Measurements from ENCODE around the gene ALK. TPM values are rescaled to one million over a fixed set of nuclear protein-coding genes. Genes with fewer than 3 reads are reported as not detected.

The ALK gene
- total RNA-seq, 4 donors from 2014 or later: 0.88 to 1.3 (median 1.3) TPM; not detected in 1

GRCh38 chr2:29159125-29159524 lies 762.3 kb downstream of the ALK start:
- peaks cover 0 to 15% (median 0%) of the 10 kb centered on the region in 3 donors for H3K36me3 ChIP-seq
- H3K4me1 ChIP-seq: no peaks in the 10 kb centered on the region
- no peaks in the 10 kb centered on the region for H3K27me3 ChIP-seq
- H3K4me3 ChIP-seq: no peak overlapping the region
- H3K27ac ChIP-seq: no peak overlapping the region
- no peak for TF ChIP-seq CTCF (IDR thresholded peaks at IDR 0.05)
- no peak for TF ChIP-seq POLR2A (IDR thresholded peaks at IDR 0.05)
- no peaks in the 10 kb centered on the region for H3K9me3 ChIP-seq
- no peak for DNase-seq

GRCh38 chr2:29157131-29157530 lies 764.3 kb downstream of the ALK start:
- no peaks in the 10 kb centered on the region for H3K27me3 ChIP-seq
- H3K4me3 ChIP-seq: no peak overlapping the region
- no peaks in the 10 kb centered on the region for H3K4me1 ChIP-seq
- TF ChIP-seq POLR2A (IDR thresholded peaks at IDR 0.05): no peak
- no peak for TF ChIP-seq CTCF (IDR thresholded peaks at IDR 0.05)
- peaks cover 0 to 22% (median 0%) of the 10 kb centered on the region in 3 donors for H3K36me3 ChIP-seq
- no peak overlapping the region for H3K27ac ChIP-seq
- H3K9me3 ChIP-seq: no peaks in the 10 kb centered on the region
- no peak for DNase-seq

GRCh38 chr2:29155578-29155977 lies 765.8 kb downstream of the ALK start:
- H3K4me1 ChIP-seq: no peaks in the 10 kb centered on the region
- peaks cover 0 to 22% (median 0%) of the 10 kb centered on the region in 3 donors for H3K36me3 ChIP-seq
- H3K27me3 ChIP-seq: no peaks in the 10 kb centered on the region
- no peak overlapping the region for H3K4me3 ChIP-seq
- no peaks in the 10 kb centered on the region for H3K9me3 ChIP-seq
- H3K27ac ChIP-seq: no peak overlapping the region
- no peak for TF ChIP-seq POLR2A (IDR thresholded peaks at IDR 0.05)
- no peak for TF ChIP-seq CTCF (IDR thresholded peaks at IDR 0.05)
- no peak for DNase-seq

- Histone ChIP-seq H3K4me1 (no peaks in the 10 kb centered on the region), H3K27me3 (no peaks in the 10 kb centered on the region), H3K9me3 (no peaks in the 10 kb centered on the region), H3K4me3 (no peak overlapping the region), H3K36me3 (peaks cover 0 to 22% (median 0%) of the 10 kb centered on the region in 3 donors), H3K27ac (no peak overlapping the region)
- TF ChIP-seq CTCF (IDR thresholded peaks at IDR 0.05) (no peak), POLR2A (IDR thresholded peaks at IDR 0.05) (no peak)
- DNase-seq: no peak
Observed at GRCh38 chr2:29154610-29155009, 766.8 kb downstream of the ALK start.

- no peaks in the 10 kb centered on the region for H3K9me3 ChIP-seq
- H3K36me3 ChIP-seq: peaks cover 0 to 16% (median 0%) of the 10 kb centered on the region in 3 donors
- no peak for DNase-seq
- no peak overlapping the region for H3K4me3 ChIP-seq
- H3K27ac ChIP-seq: no peak overlapping the region
- H3K4me1 ChIP-seq: no peaks in the 10 kb centered on the region
- H3K27me3 ChIP-seq: no peaks in the 10 kb centered on the region
- TF ChIP-seq POLR2A (IDR thresholded peaks at IDR 0.05) (no peak), CTCF (IDR thresholded peaks at IDR 0.05) (no peak)
Observed at GRCh38 chr2:29147963-29148362, 773.4 kb downstream of the ALK start.

GRCh38 chr2:29146197-29146596 lies 775.2 kb downstream of the ALK start:
- no peaks in the 10 kb centered on the region for H3K4me1 ChIP-seq
- no peak for DNase-seq
- H3K36me3 ChIP-seq: peaks cover 0 to 16% (median 0%) of the 10 kb centered on the region in 3 donors
- H3K9me3 ChIP-seq: no peaks in the 10 kb centered on the region
- no peak overlapping the region for H3K27ac ChIP-seq
- H3K4me3 ChIP-seq: no peak overlapping the region
- no peaks in the 10 kb centered on the region for H3K27me3 ChIP-seq
- no peak for TF ChIP-seq CTCF (IDR thresholded peaks at IDR 0.05)
- no peak for TF ChIP-seq POLR2A (IDR thresholded peaks at IDR 0.05)

Data from Peyer's patch (tissue), 4 donors.